IPS-NIHi7 (cell line): ENCODE measurements around the gene PTPRC.

ENCODE experiments used
- DNase-seq: peaks from one replicate; pipeline ENCODE4 v3.0.0; 2012; ENCODE audit warnings: mixed read lengths; ENCODE audit errors: extremely low spot score

The PTPRC gene

DNA sequence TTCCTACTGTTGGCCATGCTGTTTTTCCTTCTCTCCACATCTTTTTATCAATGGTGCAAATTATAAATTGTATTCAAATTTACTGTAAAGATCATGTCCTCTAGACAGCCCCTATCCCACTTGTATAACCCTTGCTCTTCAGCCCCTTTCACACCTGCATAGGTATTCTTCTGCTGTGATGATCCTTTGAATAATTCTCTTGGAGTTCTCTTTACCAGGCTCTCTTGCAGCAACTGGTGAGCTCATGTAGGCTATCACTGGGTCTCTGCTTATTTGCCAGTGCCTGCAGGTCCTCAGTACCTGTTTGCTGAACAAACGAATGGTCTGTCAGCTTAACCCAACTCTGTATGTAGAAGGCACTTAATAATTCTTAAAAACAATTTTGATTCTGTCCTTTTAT lies 8.2 kb downstream of the PTPRC start:
- DNase-seq = no peak

DNA sequence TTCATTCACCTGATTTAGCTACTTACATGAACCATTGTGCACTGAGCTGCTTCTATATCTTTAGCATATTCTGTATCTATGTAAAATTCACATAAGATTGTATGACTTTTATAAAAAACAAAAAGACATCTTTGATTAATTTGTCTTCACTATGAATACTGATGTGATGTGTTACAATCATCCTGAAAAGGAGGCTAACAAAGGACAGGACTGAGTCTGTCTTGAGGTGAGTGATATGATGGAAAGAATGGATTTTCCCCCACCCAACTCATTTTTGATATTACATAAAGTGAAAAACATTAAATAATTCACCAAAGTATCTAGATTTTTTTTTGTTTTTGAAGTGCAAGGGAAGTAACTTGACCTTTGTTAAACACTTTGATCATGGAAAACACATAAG lies 9.8 kb downstream of the PTPRC start:
- DNase-seq = no peak

DNA sequence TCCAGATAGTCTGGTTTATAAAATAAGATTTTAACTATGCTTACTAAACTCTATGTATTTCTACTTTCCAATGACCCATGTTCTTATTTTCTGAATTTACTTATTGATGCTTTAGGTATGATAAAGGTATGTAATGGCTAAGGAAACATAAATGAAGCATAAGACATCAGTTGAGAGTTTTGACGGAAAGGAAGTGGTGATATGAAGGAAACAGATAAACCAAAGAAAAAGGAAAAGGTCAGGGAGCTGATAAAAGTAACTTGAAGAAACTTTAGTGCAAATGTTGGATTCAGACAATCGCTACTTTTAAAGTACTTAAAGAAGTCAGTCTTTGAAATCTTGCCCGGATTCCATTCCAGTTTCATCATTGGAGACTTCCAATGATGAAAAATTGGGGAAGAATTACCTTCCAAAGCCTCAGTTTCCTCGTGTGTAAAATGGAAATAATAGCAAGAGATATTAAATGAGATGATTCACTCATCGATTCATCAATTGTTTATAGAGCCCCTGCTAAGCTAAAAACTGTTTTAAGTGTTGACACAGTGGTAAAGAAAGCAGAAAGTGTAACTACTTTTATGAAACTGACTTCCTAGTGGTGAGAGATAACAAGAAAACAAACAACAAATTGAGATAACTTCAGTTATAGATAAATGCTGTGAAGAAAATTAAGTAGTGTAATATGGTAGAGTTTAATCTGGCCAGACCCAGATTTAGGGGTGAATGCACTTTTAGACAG lies 10.6 kb downstream of the PTPRC start:
- DNase-seq = no peak

DNA sequence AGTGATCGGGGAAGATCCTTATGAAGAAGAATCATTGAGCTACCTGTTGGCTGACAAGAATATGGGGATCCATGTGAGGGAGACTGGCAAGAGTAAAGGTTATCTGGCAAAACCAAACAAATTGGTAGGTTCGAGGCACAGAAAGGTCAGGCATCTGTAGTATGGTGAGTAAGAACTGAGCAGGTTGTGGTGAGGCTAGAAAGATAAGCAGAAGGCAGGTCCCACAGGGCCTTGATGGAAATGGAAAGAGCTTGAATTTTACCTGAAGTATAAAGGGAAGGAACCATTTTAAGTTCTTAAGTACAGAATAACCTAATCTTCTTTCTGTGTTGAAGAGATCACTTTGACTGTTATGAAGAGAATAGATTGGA lies 11.1 kb downstream of the PTPRC start:
- no peak for DNase-seq

GRCh38 chr1:198650506-198650905 lies 11.7 kb downstream of the PTPRC start:
- DNase-seq = no peak

DNA sequence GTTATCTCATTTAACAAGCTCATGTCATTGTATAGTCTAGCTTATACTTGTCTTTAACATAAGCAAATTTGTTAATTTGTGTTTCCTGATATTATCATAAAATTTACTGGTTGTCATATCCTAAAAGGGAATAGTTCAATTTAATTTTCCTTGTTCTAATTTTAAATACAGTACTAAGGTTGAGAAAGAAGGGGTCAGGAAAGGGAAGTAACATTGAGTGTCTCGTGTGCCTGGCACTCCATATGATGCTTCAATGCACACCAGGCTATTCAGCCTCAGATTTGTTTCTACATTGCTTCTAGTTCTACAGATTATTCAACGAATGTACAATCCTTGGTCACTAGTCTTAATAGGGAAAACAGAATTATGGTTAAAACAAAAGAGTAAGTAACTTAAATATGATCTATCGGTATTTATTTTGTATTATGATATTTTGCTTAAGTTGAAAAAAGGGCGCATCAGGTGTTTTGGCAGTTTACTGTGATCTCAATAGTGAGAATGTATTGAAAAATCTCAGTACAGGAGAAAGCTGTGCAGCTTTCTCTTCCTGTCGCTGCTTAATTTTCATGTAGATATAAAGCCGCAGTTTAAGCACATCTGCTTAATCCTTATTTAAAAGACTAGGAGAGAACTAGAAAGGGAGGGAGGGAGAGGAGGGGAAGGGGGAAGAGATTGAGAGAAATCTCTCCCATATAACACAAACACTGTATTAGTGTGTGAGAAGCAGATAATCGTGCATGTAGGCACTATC lies 13.0 kb downstream of the PTPRC start:
- no peak for DNase-seq

DNA sequence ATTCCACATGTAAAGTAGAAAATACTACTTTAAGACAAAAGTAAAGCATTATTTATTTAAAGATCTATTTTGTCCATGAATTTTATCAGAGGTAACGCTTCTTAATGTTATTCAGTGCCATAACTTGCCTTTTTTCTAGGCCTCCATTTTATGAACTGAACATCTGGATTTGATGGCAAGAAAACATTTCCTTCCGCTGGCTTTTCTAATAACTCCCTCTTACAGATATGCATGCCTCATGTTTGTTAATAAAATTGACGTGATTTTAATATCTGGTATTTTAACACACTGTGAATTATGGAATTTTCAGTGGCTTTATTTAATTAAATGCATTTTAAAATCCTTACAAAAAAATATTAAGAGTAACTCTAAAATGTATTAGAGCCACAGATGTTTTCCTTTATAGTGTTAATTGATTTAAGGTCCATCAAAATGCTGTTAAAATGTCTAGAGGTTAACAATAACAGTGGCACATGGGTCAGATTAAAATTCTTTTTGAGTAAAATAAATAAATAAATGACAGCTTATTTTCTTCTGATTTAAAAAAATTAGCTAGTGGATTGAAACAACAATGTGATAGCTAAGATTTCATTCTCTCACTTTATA lies 15.1 kb downstream of the PTPRC start:
- DNase-seq = no peak

DNA sequence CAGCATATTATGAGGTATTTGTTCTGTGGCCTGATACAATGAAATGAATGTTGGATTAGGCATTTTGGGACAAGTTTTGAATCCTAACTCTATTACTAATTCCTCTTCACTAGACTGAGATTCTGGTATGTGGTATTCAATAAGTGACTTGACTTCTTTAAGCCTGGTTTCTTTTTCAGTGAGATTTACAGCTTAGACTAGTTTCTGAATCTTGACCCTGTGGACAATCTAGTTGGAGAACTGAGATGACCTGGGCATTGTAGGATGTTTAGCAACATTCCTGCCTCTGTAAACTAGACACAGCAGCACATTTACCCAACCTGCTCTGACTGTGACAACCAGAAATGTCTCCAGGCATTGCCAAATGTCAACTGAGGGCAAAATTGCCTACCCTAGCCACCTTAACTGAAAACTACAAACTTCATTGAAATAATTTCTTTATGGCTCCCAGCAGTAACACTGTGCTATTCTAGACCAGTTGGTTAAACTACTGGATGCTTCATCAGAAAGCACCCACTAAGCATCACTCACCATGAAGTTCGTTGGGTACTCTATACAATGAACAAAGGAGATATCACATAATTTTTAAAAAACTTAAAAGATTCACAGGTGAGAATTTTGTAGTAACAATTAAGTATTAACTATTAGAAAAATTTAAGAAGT lies 16.8 kb downstream of the PTPRC start:
- DNase-seq = no peak

- DNase-seq = no peak
These were observed 17.7 kb downstream of the PTPRC start for GRCh38 chr1:198656500-198656932.

GRCh38 chr1:198657550-198658064 lies 18.8 kb downstream of the PTPRC start:
- no peak for DNase-seq

DNA sequence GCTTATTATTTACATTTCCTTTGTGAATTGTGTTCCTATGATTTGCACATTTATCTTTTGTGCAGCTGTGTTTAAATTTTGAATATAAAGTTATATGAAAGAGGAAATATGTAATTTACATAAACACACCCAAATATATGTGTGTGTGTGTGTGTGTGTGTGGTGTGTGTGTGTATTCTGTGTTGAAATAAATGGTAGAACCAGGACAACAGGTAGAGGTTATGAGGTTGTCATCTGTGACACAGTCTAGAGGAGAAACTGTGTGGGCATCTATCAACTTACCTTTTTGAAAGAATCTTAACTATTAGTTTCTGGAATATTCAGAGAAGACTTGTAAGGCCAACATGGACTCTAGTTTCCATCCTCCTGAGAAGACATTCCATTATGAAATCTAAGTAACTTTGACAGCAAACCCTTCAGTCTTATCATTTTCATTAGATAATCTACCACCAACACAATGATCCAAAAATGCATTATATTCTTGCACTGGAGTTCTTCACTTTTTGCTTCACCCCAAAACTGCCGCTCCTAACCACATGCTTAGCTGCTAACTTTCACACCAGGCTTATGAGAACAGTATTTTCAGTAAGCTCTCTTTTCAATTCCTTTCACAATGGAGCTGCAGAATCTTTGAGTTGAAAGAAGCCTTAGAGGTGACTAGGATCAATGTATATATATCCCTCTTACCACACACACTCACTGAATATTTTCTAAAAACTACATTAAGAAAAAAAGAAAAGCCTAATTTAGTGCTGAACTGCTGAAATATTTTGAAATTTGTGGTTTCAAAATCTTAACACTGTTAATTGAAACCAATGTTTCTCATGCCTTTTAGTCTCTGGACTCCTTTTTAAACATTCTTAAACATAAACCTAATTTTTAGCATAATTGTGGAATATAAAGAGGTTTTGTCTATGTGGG lies 21.8 kb downstream of the PTPRC start:
- DNase-seq = no peak

DNA sequence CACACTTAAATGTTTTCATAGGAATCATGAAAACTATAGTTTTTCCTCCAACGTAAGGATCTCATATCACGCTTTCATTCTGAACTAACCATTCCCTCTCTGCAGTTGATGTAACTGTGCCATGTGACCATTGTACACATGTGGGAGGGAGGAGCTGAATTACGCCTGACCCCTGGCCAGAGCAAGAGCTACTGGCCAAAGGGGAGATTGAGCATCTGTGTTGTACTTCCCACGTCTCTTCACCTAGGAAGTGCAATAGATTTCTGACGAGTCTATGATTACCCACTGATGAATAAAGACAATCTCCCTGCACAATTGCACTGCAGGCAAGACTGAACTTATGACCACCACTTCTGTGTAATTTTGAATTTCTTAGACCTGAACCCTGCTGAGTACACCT lies 24.0 kb downstream of the PTPRC start:
- no peak for DNase-seq

DNA sequence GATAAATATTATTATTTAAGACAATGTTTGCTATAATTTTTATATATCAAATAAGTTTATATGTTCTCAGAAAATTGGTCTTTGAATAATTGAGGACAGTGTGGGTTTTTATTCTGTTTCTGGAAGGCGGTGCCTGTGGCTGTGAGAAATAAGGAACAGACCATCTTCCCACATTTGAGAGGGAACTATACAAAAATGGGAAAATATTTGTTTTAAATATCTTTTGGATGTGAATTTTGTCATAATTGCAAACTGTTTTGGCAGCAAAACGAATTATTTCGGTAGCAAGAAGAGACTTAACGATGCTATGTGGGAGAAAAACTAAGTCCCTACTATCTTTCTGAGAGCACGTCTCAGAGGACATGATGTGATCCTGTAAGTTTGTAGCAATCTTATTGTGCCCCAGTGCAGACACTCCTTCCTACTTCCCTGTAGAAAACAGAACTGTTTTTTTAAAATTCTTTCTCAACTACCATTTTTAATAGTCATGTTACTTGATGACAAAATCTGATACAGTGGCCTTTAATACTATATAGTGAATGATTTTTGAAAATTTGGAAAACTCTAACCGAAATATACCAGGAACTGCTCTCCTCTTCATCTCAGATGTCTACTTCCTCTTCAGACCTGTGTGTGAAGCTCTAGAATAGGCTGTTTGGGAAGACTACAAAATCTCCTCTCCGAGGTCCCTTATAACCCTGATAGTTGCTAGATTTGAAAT lies 25.4 kb downstream of the PTPRC start:
- DNase-seq = no peak

DNA sequence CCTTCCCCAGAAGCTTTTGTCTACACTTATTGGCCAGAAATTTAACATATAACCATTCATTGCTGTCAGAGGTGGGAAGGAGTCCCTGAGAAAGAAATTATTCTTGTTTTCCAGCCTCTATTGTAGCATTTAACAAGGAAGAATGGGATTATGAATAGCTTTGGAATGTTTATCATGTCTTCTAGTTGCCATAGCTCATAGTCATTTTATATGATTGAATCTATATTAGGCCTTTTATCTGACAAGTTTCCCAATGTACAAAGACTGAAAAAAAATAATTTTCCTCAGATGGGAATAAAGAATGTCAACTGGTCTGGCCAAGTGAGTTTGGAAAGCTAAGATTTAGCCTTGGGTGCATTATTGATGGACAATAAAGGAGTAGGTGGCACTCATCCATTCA lies 28.3 kb downstream of the PTPRC start:
- no peak for DNase-seq

- no peak for DNase-seq
These were observed 29.0 kb downstream of the PTPRC start for GRCh38 chr1:198667807-198668206.

- no peak for DNase-seq
These were observed 30.3 kb downstream of the PTPRC start for GRCh38 chr1:198669023-198669698.

GRCh38 chr1:198669771-198670170 lies 30.9 kb downstream of the PTPRC start:
- DNase-seq = no peak

DNA sequence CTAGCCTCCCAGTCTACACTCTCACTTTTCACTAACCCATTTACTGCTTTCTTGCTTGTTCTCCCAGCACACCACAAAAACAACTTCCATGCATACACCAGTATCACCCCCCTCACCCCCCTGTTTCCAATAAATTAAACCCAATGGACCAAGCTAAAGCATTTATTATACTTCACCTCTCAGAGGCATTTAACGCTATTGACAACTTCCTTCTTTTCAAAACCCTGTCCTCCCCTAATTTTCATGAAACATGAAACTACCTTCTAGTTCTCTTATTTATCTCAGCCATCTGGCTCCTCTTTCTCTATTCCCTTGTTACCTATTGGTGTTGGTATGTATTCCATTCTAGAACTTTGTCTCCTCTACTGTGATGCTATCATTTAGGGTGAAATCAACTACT lies 32.3 kb downstream of the PTPRC start:
- DNase-seq = no peak

DNA sequence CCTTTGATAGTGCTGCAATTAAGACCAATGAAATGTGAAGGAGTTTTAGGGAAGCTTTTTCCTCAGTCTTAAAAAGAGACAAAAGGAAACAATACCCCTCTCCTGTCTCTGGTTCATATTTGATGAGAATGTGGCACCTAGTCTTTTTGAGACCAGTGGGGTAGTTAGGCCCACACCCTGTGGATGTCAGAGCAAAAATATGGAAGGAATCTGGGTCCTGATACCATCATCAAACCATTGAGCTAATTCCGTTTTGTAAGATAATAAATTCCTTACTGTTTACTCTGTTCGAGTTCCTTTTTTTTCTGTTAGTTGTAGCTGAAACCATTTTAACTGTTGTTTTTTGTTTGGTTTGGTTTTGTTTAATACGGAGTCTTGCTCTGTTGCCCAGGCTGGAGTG lies 33.3 kb downstream of the PTPRC start:
- DNase-seq = no peak

GRCh38 chr1:198674009-198674408 lies 35.2 kb downstream of the PTPRC start:
- no peak for DNase-seq
